PC-3 (cell line): Measurements from ENCODE around the gene AMPD1.

Experiments
- CTCF ChIP-seq: fragments of 300-600 bp; sonication (generic); conservative IDR thresholded peaks from 2 replicates; pipeline ENCODE4 v1.5.1; 2017; ENCODE audit warnings: antibody characterized with exemption, low read depth, mild to moderate bottlenecking, low read length
- EZH2 ChIP-seq: fragments of 300-600 bp; sonication (generic); IDR thresholded peaks from one replicate; pipeline ENCODE4 v1.6.1; 2017; ENCODE audit warnings: antibody characterized with exemption, mild to moderate bottlenecking, low read length; ENCODE audit not compliant: unreplicated experiment
- EZH2phosphoT487 ChIP-seq: fragments of 300-600 bp; sonication (generic); IDR thresholded peaks from 2 replicates; pipeline ENCODE4 v1.6.1; 2018; ENCODE audit warnings: mild to moderate bottlenecking, antibody characterized with exemption, low read length, borderline replicate concordance

DNA sequence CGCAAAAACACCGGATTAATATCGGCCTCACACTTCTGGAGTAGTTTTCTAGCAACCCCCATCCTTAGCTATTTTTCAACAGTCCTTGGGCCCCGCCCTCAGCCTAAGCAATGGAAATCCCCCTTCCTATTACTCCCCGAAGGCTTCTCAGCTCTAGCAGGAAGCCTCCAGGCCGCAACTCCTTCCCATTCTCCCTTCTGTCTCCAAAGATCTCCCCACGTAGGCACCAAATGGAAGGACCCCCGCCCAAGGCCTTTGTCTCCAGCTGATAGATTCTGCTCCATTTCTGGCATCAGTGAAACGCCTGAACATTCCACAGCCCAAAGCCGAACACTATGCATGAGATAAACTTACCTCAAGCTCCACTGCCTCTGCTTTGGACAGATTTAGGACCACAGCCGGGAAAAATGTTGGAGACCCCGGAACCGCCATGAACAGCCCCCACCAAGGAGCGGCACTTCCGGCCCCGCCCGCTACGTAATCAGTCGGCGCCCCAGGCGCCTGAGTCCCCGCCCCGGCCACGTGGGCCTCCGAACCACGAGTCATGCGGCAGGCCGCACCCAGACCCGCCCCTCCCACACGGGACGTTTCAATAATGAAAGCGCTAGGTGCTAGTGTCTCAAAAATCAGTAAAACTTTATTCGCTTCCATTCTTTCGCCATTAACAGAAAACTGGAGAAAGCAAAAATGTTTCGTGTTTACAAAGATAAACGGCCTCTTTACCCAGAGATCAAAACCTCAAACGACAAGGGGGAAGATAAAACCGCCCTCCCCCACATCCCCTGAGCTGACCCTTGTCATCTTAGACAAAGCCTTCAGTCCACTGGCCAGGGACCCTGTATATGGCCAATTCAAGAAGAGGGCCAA lies 21.2 kb upstream of the AMPD1 start, which contains the start of gene NRAS:
- TF ChIP-seq EZH2 = no peak
- no peak for TF ChIP-seq CTCF
- TF ChIP-seq EZH2phosphoT487 = no peak
